Jurkat, Clone E6-1 (cell line): Measurements from ENCODE around the gene CPM. TPM values are rescaled to one million over a fixed set of nuclear protein-coding genes. Genes with fewer than 3 reads are reported as not detected.

Experiments used
- DNase-seq: peaks from one replicate; pipeline ENCODE4 v3.0.0-alpha.2; 2011; ENCODE audit warnings: low read depth, low spot score
- H3K4me3 ChIP-seq: 2 replicates; pipeline ENCODE4 v1.5.1; 2011; ENCODE audit warnings: mild to moderate bottlenecking, low read length, control low read depth, moderate library complexity
- polyA plus RNA-seq: library from polyadenylated mRNA; unstranded; fragments of >200 nt; gene quantifications from one replicate; pipeline ENCODE4 v1.2.1, GENCODE V29; 2012; ENCODE audit warnings: missing spikeins; ENCODE audit not compliant: insufficient read length, insufficient read depth

The CPM gene
- polyA plus RNA-seq = not detected

GRCh38 chr12:68932961-68933893, at the start of gene CPM:
Gene CPM, minus strand, starts transcription at chr12:68933171. Its CDS starts 334 bp downstream, at chr12:68932837.
- H3K4me3 ChIP-seq = no peak within 1 kb of the TSS
- DNase-seq = no peak

DNA sequence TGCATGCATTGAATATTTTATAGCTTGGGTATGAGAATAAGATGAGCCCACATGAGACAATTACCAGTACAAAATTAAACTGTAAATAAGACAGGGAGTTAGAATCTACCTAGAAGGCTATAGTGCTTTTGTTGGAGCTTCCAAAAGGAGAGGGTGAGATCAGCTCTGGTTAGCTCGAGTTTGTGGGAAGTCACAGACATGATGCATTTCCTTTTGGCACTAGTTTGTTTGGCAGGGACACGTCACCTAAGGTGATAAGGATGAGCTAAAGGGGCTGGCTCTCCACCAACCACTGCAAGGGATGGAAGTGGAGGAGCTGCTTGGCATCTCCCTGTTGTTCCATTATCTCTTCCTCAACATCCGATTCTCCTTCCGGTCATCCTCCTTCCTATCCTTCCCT, 48.5 kb upstream of the CPM start:
- DNase-seq = no peak
- no peak overlapping the region for H3K4me3 ChIP-seq

DNA sequence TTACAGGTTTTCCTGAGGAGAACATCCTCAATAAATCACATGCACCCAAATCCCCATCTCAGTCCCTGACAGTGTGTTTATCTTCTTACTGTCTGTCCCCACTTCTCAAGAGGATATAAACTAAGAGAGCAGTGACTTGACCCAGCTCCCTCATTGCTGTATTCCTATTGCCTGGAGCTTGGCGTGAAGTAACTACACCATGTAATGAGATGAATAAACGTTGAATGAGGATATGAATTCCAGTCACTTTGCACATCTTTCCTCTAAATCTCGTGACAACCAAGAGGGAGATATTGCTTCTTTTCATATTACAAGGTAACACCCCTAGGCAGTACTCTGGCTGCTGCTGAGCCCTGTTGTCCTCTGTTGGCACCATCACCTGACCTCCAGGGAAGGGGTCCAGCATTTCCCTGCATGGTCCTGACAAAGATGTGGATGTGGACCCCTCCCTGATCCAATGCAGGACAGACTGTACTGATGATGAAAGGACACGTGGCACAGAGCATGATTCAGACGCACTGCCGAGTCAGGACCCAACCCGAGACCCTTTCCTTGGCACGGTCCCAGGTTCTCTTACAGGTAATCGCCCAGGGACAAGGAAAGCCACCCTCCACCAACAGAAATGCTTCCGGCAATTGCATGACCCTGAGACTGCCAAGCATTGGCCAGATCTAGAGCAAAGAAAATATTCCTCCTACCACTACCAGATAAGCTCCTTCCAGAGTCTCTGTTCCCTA, 47.7 kb upstream of the CPM start:
- no peak overlapping the region for H3K4me3 ChIP-seq
- DNase-seq = no peak

DNA sequence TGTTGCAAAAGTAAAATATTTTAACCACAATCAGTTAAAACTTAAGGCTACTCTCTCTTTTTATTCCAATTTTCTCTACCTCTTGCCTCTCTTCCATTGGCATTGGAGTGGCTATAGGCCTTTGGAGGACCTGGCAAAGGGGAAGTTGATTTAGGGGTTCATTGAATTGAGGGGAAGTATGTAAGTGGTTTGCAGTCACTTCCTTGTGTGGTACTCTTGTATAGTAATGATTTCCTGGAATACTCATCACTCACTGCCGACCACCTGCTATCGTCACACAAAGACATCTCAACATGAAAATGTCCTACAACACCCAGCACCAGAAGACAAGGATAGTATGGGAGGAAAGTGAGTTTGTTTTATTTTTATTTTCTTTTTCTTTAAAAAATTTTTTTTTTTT, 45.7 kb upstream of the CPM start:
- DNase-seq = no peak

GRCh38 chr12:68977909-68978610, 45.1 kb upstream of the CPM start:
- DNase-seq = no peak

More for the DNA sequence above, 45.7 kb upstream of the CPM start:
- no peak overlapping the region for H3K4me3 ChIP-seq

DNA sequence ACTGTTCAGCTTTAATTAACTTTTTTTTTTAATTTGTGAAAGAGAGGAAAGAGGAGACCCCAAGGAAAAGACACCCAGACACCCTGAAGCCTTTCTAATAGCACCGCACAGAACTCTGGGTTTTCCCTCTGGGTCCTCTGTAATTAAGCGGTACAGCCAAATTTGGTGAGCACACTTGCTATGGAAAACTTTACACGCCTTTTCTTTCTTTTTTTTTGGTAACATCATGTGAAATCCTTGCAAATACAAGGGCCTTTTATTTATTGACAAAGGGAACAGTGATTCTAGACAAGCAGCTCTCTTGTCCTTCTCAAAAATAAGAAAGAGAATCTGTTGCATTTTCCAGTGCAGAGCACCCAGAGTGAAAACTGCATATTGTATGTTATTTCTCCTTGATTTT, 44.4 kb upstream of the CPM start:
- no peak for DNase-seq
- no peak overlapping the region for H3K4me3 ChIP-seq

More at GRCh38 chr12:68977909-68978610, 45.1 kb upstream of the CPM start:
- no peak overlapping the region for H3K4me3 ChIP-seq

DNA sequence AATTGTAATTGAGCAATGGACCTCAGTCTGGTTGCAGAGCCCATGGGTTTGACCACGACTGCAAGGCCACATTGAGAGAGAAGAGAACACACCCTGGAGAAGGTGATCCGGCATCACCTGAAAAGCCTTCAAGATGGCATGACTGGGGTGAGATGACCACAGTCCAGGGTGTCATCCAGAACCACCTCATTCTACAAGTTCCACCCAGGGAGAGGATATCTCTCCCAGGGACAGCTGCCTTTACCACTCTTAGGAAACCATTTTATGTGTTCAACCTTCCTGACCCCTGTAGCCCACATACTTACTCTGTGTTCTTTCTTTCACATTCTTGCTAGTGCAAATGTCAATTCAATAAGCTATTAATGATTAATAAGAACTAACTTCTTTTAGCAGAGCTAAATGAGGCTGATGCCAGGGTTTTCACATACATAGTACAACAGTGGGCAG, 43.4 kb upstream of the CPM start:
- DNase-seq = no peak
- H3K4me3 ChIP-seq = no peak overlapping the region

- DNase-seq = no peak
Measured at GRCh38 chr12:68975811-68976210, 42.8 kb upstream of the CPM start.

DNA sequence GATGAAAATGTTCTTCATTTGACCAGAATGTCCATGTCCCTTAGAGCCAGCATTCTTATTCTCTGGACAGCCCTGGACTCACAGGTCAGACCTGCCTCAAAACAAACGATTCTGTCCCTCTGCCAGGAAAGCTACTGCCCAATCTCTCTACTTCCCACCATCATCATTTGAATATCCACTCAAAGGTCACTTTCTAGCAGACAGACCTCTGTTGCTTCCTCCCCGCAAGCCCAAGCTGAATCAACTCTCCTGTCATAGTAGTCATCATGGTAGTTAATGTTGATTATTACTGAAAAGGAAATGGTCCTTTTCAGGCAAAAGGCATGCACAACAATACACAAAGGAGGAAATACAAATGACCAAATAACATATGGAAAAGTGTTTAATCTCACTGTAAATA, 39.6 kb upstream of the CPM start:
- DNase-seq = no peak
- no peak overlapping the region for H3K4me3 ChIP-seq

More at GRCh38 chr12:68975811-68976210, 42.8 kb upstream of the CPM start:
- no peak overlapping the region for H3K4me3 ChIP-seq

DNA sequence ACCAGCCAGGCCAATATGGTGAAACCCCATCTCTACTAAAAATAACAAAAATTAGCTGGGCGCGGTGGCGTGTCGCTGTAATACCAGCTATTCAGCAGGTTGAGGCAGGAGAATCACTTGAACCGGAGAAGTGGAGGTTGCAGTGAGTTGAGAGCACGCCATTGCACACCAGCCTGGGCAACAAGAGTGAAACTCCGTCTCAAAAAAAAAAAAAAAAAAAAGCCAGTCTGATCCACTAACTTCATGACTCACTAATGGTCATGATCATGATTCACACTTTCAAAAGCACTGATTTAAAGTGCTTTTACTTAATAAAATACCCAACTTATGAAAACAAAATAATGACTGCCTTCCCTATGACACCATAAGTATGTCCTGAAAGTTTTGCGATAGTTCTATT, 38.4 kb upstream of the CPM start:
- H3K4me3 ChIP-seq = no peak overlapping the region
- no peak for DNase-seq

GRCh38 chr12:68970951-68971350, 38.0 kb upstream of the CPM start:
- H3K4me3 ChIP-seq = no peak overlapping the region

DNA sequence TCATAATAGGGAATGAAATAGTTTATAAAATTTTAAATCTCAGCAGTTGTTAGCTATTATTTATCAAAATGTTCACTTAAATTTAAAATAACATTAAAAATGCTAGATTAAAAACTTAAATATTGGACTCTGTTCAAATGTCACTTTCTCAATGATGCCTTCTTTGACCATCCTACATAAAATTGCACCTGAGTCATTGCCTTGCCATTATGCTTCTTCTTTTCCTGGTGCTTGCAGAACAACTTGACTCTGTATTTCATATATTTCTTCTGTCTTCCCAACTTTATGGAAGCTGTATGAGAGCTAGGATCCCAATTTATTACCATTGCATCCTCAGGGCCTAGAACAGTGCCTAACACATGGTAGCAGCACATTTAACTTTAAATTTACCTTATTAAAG, 37.3 kb upstream of the CPM start:
- no peak overlapping the region for H3K4me3 ChIP-seq
- DNase-seq = no peak

More at GRCh38 chr12:68970951-68971350, 38.0 kb upstream of the CPM start:
- no peak for DNase-seq

DNA sequence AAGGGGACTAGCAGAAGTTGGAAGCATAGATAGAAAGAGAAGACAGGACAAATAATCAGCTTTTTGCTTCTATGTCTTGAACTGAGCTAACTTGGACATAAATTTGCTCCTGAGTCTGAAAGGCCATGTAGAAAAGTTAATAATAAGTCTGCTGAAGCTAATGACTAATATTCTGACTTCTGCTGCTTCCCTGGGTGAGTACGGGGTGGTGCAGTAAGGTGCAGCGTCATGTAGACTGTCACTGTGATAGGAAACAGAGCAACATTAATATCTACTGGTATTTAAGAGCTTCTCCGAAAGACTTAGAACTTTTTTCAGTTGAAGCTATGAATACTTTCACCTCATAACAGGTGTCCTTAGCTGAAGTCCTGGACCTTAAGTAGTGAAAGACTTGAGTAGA, 34.1 kb upstream of the CPM start:
- no peak overlapping the region for H3K4me3 ChIP-seq
- DNase-seq = no peak

GRCh38 chr12:68963856-68964745, 31.1 kb upstream of the CPM start:
- no peak overlapping the region for H3K4me3 ChIP-seq
- DNase-seq = no peak

DNA sequence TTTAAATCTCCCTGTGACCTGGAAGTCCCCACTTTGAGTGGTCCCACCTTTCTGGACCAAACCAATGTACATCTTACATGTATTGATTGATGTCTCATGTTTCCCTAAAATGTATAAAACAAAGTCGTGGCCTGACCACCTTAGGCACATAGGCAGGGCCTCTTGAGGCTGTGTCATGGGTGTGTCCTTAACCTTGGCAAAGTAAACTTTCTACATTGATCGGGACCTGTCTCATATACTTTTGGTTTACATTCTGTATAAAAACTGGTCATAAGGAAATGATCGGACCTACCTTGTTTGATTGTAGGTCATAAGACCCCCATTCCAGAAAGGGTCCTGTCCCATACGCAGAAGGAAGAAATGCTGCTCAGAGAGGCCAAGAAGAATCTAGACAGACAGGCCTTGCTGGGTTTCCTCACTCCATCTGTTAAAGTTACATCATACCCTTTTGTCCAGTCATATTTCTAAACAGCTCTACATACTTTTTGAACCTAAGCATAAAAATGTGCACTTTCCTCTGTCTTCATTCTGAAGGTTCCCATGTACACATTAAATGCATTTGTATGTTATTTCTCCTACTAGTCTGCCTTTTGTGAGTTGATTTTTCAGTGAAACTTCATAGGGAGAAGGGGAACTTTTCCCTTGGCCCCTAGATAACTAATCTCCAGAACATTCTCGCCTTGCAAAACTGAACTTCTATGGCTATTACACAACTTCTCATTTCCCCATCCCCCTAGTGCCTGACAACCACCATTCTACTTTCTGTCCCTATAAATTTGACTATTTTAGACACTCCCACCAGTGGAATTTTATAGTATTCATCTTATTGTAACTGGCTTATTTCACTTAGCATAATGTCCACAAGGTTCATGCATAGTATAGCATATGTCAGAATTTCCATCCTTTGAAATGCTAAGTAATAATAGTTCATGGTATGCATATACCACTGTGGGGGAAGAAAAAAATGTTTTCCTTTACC, 30.2 kb upstream of the CPM start:
- no peak for DNase-seq
- H3K4me3 ChIP-seq = no peak overlapping the region

DNA sequence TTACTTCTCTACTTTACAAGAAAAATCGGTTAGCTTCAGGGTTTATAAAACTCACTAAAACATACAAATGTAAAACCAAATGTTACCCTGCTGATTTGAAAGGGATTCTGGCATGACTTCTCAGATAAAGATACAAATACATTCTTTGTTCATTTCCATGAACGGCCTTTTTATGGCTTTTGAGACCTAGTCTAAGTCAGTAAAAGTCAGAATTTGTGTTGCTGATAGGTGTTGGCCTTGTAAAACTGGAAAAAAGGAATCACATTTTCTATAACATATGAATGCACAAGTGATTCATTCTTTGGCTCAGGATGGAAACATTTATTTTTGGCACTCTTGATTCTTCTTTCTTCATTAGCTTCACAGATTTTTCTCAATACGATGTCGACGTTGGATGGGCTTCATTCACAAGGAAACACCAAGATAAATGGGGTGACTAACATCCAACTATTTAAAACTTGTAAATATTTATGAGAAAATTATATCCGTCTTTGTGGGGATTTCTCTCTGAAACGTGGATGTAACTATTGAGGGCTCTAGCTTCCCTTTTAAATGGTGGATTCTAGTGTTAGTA, 27.0 kb upstream of the CPM start:
- H3K4me3 ChIP-seq = no peak overlapping the region
- DNase-seq = no peak
